ENCODE results near the gene ANXA9.

- TF ChIP-seq CTCF (IDR thresholded peaks at IDR 0.05; ENCODE audit: low read length) (no peak), EZH2 (IDR thresholded peaks at IDR 0.05; ENCODE audit: borderline replicate concordance, low read length) (no peak)
Observed at GRCh38 chr1:150961756-150962155, 20.3 kb upstream of the ANXA9 start.
